GM23338 (cell line): ENCODE measurements around the gene DIAPH3. TPM values are rescaled to one million over a fixed set of nuclear protein-coding genes. Genes with fewer than 3 reads are reported as not detected.

ENCODE experiments used
- ATAC-seq: fragments of 200-7000 bp; cut with Tn5 transposase; 3 replicates; pipeline ENCODE4 v1.9.1; 2020
- DNase-seq: peaks from one replicate; pipeline ENCODE4 v3.0.0-alpha.2; 2015; ENCODE audit warnings: low spot score
- H2AFZ ChIP-seq: fragments of 200-600 bp; sonication (generic); 2 replicates; pipeline ENCODE4 v1.8.0; 2016; ENCODE audit warnings: antibody characterized with exemption, mild to moderate bottlenecking, moderate library complexity
- H3F3A ChIP-seq: fragments of 200-600 bp; sonication (generic); replicated peaks from 2 replicates; pipeline ENCODE4 v1.8.0; 2017; ENCODE audit warnings: antibody characterized with exemption, mixed run types, low read depth
- H3K27ac ChIP-seq: fragments of 200-600 bp; sonication (generic); 2 replicates; pipeline ENCODE4 v1.6.1; 2016; ENCODE audit warnings: low read depth
- H3K27me3 ChIP-seq: fragments of 200-600 bp; sonication (generic); 2 replicates; pipeline ENCODE4 v1.8.0; 2016; ENCODE audit warnings: mild to moderate bottlenecking, mixed run types, moderate library complexity; ENCODE audit not compliant: insufficient read depth
- H3K36me3 ChIP-seq: fragments of 200-600 bp; sonication (generic); 2 replicates; pipeline ENCODE4 v1.8.0; 2016; ENCODE audit warnings: mild to moderate bottlenecking; ENCODE audit not compliant: insufficient read depth
- H3K4me1 ChIP-seq: fragments of 200-600 bp; sonication (generic); 2 replicates; pipeline ENCODE4 v1.8.0; 2016; ENCODE audit warnings: mild to moderate bottlenecking, moderate library complexity; ENCODE audit not compliant: insufficient read depth
- H3K4me2 ChIP-seq: fragments of 200-600 bp; sonication (generic); 2 replicates; pipeline ENCODE4 v1.7.1; 2017; ENCODE audit warnings: mixed run types
- H3K4me3 ChIP-seq: fragments of 200-600 bp; sonication (generic); 2 replicates; pipeline ENCODE4 v1.6.1; 2016; ENCODE audit warnings: mixed run types
- H3K79me2 ChIP-seq: fragments of 200-600 bp; sonication (generic); replicated peaks from 2 replicates; pipeline ENCODE4 v1.8.0; 2017; ENCODE audit warnings: mild to moderate bottlenecking; ENCODE audit not compliant: insufficient read depth
- H3K9me2 ChIP-seq: fragments of 200-600 bp; sonication (generic); 2 replicates; pipeline ENCODE4 v1.8.0; 2017; ENCODE audit not compliant: insufficient read depth
- H4K20me1 ChIP-seq: fragments of 200-600 bp; sonication (generic); replicated peaks from 2 replicates; pipeline ENCODE4 v1.8.0; 2017; ENCODE audit warnings: mild to moderate bottlenecking; ENCODE audit not compliant: insufficient read depth
- H3K27ac Mint-ChIP-seq: 2 replicates; pipeline ENCODE4 v1.8.0; 2020; ENCODE audit warnings: inconsistent platforms, mild to moderate bottlenecking, moderate library complexity, mixed read lengths
- H3K27me3 Mint-ChIP-seq: 3 replicates; pipeline ENCODE4 v1.8.0; 2022; ENCODE audit warnings: low read depth, mild to moderate bottlenecking, moderate library complexity, mixed read lengths, inconsistent platforms; ENCODE audit not compliant: insufficient read depth, poor library complexity
- H3K36me3 Mint-ChIP-seq: 3 replicates; pipeline ENCODE4 v1.8.0; 2021; ENCODE audit warnings: low read depth, mild to moderate bottlenecking, inconsistent platforms, moderate library complexity, mixed read lengths
- H3K4me1 Mint-ChIP-seq: 3 replicates; pipeline ENCODE4 v1.8.0; 2020; ENCODE audit warnings: mild to moderate bottlenecking, inconsistent platforms, mixed read lengths
- H3K4me3 Mint-ChIP-seq: 3 replicates; pipeline ENCODE4 v1.8.0; 2021; ENCODE audit warnings: moderate library complexity, mild to moderate bottlenecking, inconsistent platforms, mixed read lengths
- H3K9me3 Mint-ChIP-seq: 3 replicates; pipeline ENCODE4 v1.8.0; 2020; ENCODE audit warnings: moderate library complexity, mild to moderate bottlenecking, inconsistent platforms, mixed read lengths
- CTCF ChIP-seq, 2 experiments: fragments of 200-600 bp in 1 of 2; sonication (generic) in 1 of 2; conservative IDR thresholded peaks; 2 replicates each; pipeline versions ENCODE4 v1.5.1 to v1.6.1; 2016 to 2017; ENCODE audit warnings: antibody characterized with exemption in 2 of 2, low read depth in 2 of 2, mild to moderate bottlenecking in 2 of 2, moderate library complexity in 1 of 2
- ETS1 ChIP-seq: IDR thresholded peaks from 2 replicates; pipeline ENCODE4 v1.6.1; 2016; ENCODE audit warnings: antibody characterized with exemption
- ZNF462 ChIP-seq: fragments of 250-450 bp; sonication (Bioruptor Pico); IDR thresholded peaks from 2 replicates; pipeline ENCODE4 v1.5.0; 2020; ENCODE audit warnings: mild to moderate bottlenecking, moderate library complexity
- polyA plus RNA-seq: library from polyadenylated mRNA; unstranded; fragments of >200 nt; fragmentation: Nextera tagmentation; extraction: Ambion mirVana; gene quantifications from 2 replicates; pipeline ENCODE4 v1.2.1, GENCODE V29; 2016
- total RNA-seq: library from RNA; depleted of rRNA; stranded (reverse); fragments of >200 nt; shearing (Covaris generic); gene quantifications from 2 replicates; pipeline ENCODE4 v1.2.3, GENCODE V29; 2014

Gene DIAPH3
- total and polyA plus RNA-seq, 2 experiments from 2014 or later = 23.4 to 30.2 TPM

- ATAC-seq = peak; percentile 26; the same call in 1 of the 3 replicates
- no peaks in the 10 kb centered on the region for H3K27me3 ChIP-seq
- no peaks in the 10 kb centered on the region for H3K9me2 ChIP-seq
- H2AFZ ChIP-seq = no peak overlapping the region
- no peaks in the 10 kb centered on the region for H3K36me3 ChIP-seq
- peak; percentile 34 for DNase-seq
- H3K4me3 Mint-ChIP-seq = no peak overlapping the region
- no peaks in the 10 kb centered on the region for H3K79me2 ChIP-seq
- H3F3A ChIP-seq = no peaks in the 10 kb centered on the region; the same call in 1 of the 2 replicates
- H3K27ac Mint-ChIP-seq = peak overlapping the region; percentile 14; the same call in 1 of the 2 replicates
- H3K4me2 ChIP-seq = no peak overlapping the region
- no peak overlapping the region for H3K4me3 ChIP-seq
- no peak overlapping the region for H3K27ac ChIP-seq
- no peaks in the 10 kb centered on the region for H4K20me1 ChIP-seq
- peaks cover 17% of the 10 kb centered on the region; the same call in 1 of the 2 replicates for H3K4me1 ChIP-seq
- H3K9me3 Mint-ChIP-seq = no peaks in the 10 kb centered on the region; the same call in 2 of the 3 replicates
- H3K36me3 Mint-ChIP-seq = peaks cover 4% of the 10 kb centered on the region; the same call in 2 of the 3 replicates
- peaks cover 20% of the 10 kb centered on the region for H3K4me1 Mint-ChIP-seq
- TF ChIP-seq CTCF (conservative IDR thresholded peaks at IDR 0.05; ENCODE audit: low read depth in 2 of 2) = peak in 1 of 2 experiments; percentile 40; a peak in 1 of 4 replicates
- TF ChIP-seq ETS1 = no peak
- no peak for TF ChIP-seq ZNF462 (CRISPR knock-in tag)
- no peaks in the 10 kb centered on the region for H3K27me3 Mint-ChIP-seq
Observed at GRCh38 chr13:59846845-59847620, 316.7 kb downstream of the DIAPH3 start.
